ENCODE data around the gene RBM26. TPM values are rescaled to one million over a fixed set of nuclear protein-coding genes. Genes with fewer than 3 reads are reported as not detected.

Gene RBM26
- total and polyA plus RNA-seq, 2 of the 4 experiments (the other 2 are of a cell fraction), result 17.6 to 18.1 TPM

DNA sequence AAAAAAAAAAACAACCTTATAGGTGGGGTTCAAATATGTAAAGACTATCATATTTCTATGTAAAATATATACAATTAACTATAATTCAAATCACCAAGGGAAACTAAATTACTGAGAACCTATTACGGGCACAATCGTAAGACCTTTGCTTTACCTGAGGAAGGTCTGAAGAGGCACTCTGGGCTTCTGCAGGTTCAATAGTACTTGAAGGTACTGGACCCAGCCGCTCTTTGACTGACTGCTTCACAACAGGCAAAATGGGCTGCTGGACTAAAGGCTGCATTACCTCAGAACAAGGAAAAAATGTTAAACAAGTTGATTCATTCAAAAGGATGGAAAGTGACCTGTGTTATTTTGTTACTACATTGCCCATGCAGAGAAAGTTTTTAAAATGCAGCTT is 51.8 kb downstream of the RBM26 start:
- ATAC-seq (ENCODE audit: low read depth), result no peak
- Histone ChIP-seq H3K56ac (ENCODE audit: extremely low read depth, insufficient read depth, low read length) (no peak overlapping the region), H3K23ac (ENCODE audit: low read depth, low read length) (no peak overlapping the region), H3K4me2 (ENCODE audit: low read depth, low read length) (no peak overlapping the region), H3K14ac (replicated peaks; ENCODE audit: low read depth, low read length) (no peak overlapping the region), H3K9me1 (ENCODE audit: insufficient read depth, low read length) (no peaks in the 10 kb centered on the region), H2BK5ac (ENCODE audit: low read depth, low read length, poor library complexity, severe bottlenecking) (no peak overlapping the region), H2AFZ (replicated peaks; ENCODE audit: low read length, poor library complexity) (no peak overlapping the region), H2BK120ac (ENCODE audit: low read depth, low read length) (no peak overlapping the region), H3K18ac (ENCODE audit: low read depth, low read length) (no peak overlapping the region), H4K91ac (ENCODE audit: insufficient read depth, low read depth, low read length) (no peak overlapping the region), H3K27ac (ENCODE audit: insufficient read depth, low read length) (no peak overlapping the region), H3K4me3 (ENCODE audit: insufficient read depth, low read depth, low read length) (no peak overlapping the region), H3K36me3 (ENCODE audit: control insufficient read depth, insufficient read depth, low read length) (peaks cover 15% of the 10 kb centered on the region), H2AK5ac (ENCODE audit: low read depth, low read length) (no peak overlapping the region), H2BK20ac (ENCODE audit: low read depth, low read length) (no peak overlapping the region), H3K9ac (ENCODE audit: low read depth, low read length) (no peak overlapping the region), H4K8ac (ENCODE audit: low read depth in 2 of 2, low read length in 2 of 2) (no peak overlapping the region), H3K4ac (ENCODE audit: low read depth, low read length) (no peak overlapping the region), H3K79me1 (ENCODE audit: low read depth in 1 of 2, low read length in 2 of 2) (peaks cover 6 to 9% of the 10 kb centered on the region in 2 experiments; a peak in 2 of 4 replicates), H2AK9ac (replicated peaks; ENCODE audit: low read depth, low read length, poor library complexity) (no peak overlapping the region), H3K4me1 (ENCODE audit: control insufficient read depth, insufficient read depth, low read length) (peaks cover 4% of the 10 kb centered on the region; the same call in 1 of the 2 replicates), H3K9me3 (ENCODE audit: control insufficient read depth, insufficient read depth, low read length) (no peaks in the 10 kb centered on the region), H2BK15ac (ENCODE audit: low read depth, low read length) (no peak overlapping the region), H3K27me3 (ENCODE audit: control insufficient read depth, insufficient read depth, low read length) (no peaks in the 10 kb centered on the region), H4K5ac (ENCODE audit: low read depth, low read length) (no peak overlapping the region), H4K20me1 (ENCODE audit: insufficient read depth, low read length) (peaks cover 4% of the 10 kb centered on the region; the same call in 1 of the 2 replicates)
- intact Hi-C loops (cut with micrococcal nuclease) (no loop called here), in situ Hi-C loops (cut with MboI; ENCODE audit: low sequenced_read_pairs) (no loop called here), dilution Hi-C loops (cut with HindIII; ENCODE audit: low sequenced_read_pairs, unreplicated experiment) (no loop called here)
- no peak for TF ChIP-seq NFE2L2 (IDR thresholded peaks at IDR 0.05; ENCODE audit: low read depth, low read length)
- TF ChIP-seq, protein P1, sequence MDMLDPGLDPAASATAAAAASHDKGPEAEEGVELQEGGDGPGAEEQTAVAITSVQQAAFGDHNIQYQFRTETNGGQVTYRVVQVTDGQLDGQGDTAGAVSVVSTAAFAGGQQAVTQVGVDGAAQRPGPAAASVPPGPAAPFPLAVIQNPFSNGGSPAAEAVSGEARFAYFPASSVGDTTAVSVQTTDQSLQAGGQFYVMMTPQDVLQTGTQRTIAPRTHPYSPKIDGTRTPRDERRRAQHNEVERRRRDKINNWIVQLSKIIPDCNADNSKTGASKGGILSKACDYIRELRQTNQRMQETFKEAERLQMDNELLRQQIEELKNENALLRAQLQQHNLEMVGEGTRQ (IDR thresholded peaks at IDR 0.05; ENCODE audit: low read depth, low read length), result no peak
- no peak for TF ChIP-seq MAZ (IDR thresholded peaks at IDR 0.05; ENCODE audit: borderline replicate concordance, low read depth, low read length)
- TF ChIP-seq, protein P2, sequence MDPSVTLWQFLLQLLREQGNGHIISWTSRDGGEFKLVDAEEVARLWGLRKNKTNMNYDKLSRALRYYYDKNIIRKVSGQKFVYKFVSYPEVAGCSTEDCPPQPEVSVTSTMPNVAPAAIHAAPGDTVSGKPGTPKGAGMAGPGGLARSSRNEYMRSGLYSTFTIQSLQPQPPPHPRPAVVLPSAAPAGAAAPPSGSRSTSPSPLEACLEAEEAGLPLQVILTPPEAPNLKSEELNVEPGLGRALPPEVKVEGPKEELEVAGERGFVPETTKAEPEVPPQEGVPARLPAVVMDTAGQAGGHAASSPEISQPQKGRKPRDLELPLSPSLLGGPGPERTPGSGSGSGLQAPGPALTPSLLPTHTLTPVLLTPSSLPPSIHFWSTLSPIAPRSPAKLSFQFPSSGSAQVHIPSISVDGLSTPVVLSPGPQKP (IDR thresholded peaks at IDR 0.05; ENCODE audit: borderline replicate concordance, low read depth, low read length), result no peak
- no peak for TF ChIP-seq SMC3 (IDR thresholded peaks at IDR 0.05; ENCODE audit: low read depth, low read length)
- TF ChIP-seq, protein P3, sequence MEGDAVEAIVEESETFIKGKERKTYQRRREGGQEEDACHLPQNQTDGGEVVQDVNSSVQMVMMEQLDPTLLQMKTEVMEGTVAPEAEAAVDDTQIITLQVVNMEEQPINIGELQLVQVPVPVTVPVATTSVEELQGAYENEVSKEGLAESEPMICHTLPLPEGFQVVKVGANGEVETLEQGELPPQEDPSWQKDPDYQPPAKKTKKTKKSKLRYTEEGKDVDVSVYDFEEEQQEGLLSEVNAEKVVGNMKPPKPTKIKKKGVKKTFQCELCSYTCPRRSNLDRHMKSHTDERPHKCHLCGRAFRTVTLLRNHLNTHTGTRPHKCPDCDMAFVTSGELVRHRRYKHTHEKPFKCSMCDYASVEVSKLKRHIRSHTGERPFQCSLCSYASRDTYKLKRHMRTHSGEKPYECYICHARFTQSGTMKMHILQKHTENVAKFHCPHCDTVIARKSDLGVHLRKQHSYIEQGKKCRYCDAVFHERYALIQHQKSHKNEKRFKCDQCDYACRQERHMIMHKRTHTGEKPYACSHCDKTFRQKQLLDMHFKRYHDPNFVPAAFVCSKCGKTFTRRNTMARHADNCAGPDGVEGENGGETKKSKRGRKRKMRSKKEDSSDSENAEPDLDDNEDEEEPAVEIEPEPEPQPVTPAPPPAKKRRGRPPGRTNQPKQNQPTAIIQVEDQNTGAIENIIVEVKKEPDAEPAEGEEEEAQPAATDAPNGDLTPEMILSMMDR (conservative IDR thresholded peaks at IDR 0.05; ENCODE audit: low read depth, low read length), result no peak
- no peak for TF ChIP-seq CHD1 (IDR thresholded peaks at IDR 0.05; ENCODE audit: low read depth, low read length)
- no peak for TF ChIP-seq FOS (IDR thresholded peaks at IDR 0.05; ENCODE audit: low read depth, low read length)
- TF ChIP-seq POLR2A (IDR thresholded peaks at IDR 0.05; ENCODE audit: low read depth, low read length), result no peak
- no peak for TF ChIP-seq RAD21 (IDR thresholded peaks at IDR 0.05; ENCODE audit: low read length)
- no peak for TF ChIP-seq CEBPB (IDR thresholded peaks at IDR 0.05; ENCODE audit: low read depth, low read length)
- no peak for TF ChIP-seq MAFK (IDR thresholded peaks at IDR 0.05; ENCODE audit: low read depth, low read length)
- no peak for TF ChIP-seq RFX5 (IDR thresholded peaks at IDR 0.05; ENCODE audit: low read depth, low read length)
- no peak for TF ChIP-seq MXI1 (IDR thresholded peaks at IDR 0.05; ENCODE audit: borderline replicate concordance, low read depth, low read length)
- no peak for TF ChIP-seq BHLHE40 (IDR thresholded peaks at IDR 0.05; ENCODE audit: low read depth, low read length)
- no peak for DNase-seq
- ChIA-PET POLR2A (ENCODE audit: unreplicated experiment) (no interaction called here), CTCF (no interaction called here)
- 100% methylated on average over 2 of the region's 3 CpGs; no CpG with 5 or more reads in 1 of the 2 experiments for WGBS, 2 experiments (ENCODE audit: extremely low coverage in 2 of 2, insufficient read length in 1 of 2)
- BruUV-seq (replicated peaks), result no TSS peak

All from IMR-90 (cell line).